SK-N-SH (cell line): ENCODE data around the gene ARHGEF28. TPM values are rescaled to one million over a fixed set of nuclear protein-coding genes. Genes with fewer than 3 reads are reported as not detected.

Experiments used
- CTCF ChIA-PET: fragments of 300-600, 350-600 bp; formaldehyde crosslinking; extraction: SDS; loops from one replicate; lab custom pipeline; 2021; lab: Yijun Ruan, JAX
- POLR2A ChIA-PET: fragments of 350-600 bp; sonication (Branson Sonifier 250); formaldehyde crosslinking; extraction: SDS; loops from one replicate; lab custom pipeline; 2020; ENCODE audit warnings: antibody characterized with exemption, inconsistent platforms; lab: Yijun Ruan, JAX
- DNase-seq: peaks from one replicate; pipeline ENCODE4 v3.0.0; 2012
- H2AFZ ChIP-seq: fragments of 200-600 bp; sonication (generic); 2 replicates; pipeline ENCODE4 v1.8.1; 2016; ENCODE audit warnings: antibody characterized with exemption, mild to moderate bottlenecking, low read depth
- H3F3A ChIP-seq: fragments of 200-600 bp; sonication (generic); replicated peaks from 2 replicates; pipeline ENCODE3; 2016; ENCODE audit warnings: antibody characterized with exemption, mild to moderate bottlenecking; ENCODE audit not compliant: insufficient read depth
- H3K27ac ChIP-seq, 2 experiments: fragments of 200-500 bp in 1 of 2; fragments of 200-600 bp in 1 of 2; sonication (Bioruptor generic) in 1 of 2; sonication (generic), shearing (Covaris generic) in 1 of 2; 2 replicates each; pipeline versions ENCODE4 v1.5.1 to v1.6.1; 2014 to 2016; ENCODE audit warnings: low read depth in 2 of 2, inconsistent platforms in 1 of 2, low read length in 1 of 2, mild to moderate bottlenecking in 1 of 2, mixed read lengths in 1 of 2
- H3K27me3 ChIP-seq: fragments of 200-600 bp; sonication (generic), shearing (Covaris generic); 2 replicates; pipeline ENCODE4 v1.6.1; 2016; ENCODE audit warnings: mixed run types; ENCODE audit not compliant: insufficient read depth
- H3K36me3 ChIP-seq, 2 experiments: fragments of 200-500 bp in 1 of 2; fragments of 200-600 bp in 1 of 2; sonication (Bioruptor generic) in 1 of 2; sonication (generic) in 1 of 2; replicated peaks in 1 of 2; 2 replicates each; pipeline versions ENCODE3 to v1.5.1; 2014 to 2016; ENCODE audit warnings: low read length in 1 of 2, mild to moderate bottlenecking in 1 of 2; ENCODE audit not compliant: insufficient read depth in 2 of 2, control insufficient read depth in 1 of 2
- H3K4me1 ChIP-seq, 2 experiments: fragments of 200-500 bp in 1 of 2; fragments of 200-600 bp in 1 of 2; sonication (Bioruptor generic) in 1 of 2; sonication (generic), shearing (Covaris generic) in 1 of 2; 2 replicates each; pipeline versions ENCODE4 v1.5.1 to v1.6.1; 2014 to 2016; ENCODE audit warnings: low read depth in 1 of 2, low read length in 1 of 2, mixed run types in 1 of 2; ENCODE audit not compliant: insufficient read depth in 2 of 2, control insufficient read depth in 1 of 2
- H3K4me2 ChIP-seq: fragments of 200-600 bp; sonication (generic), shearing (Covaris generic); 2 replicates; pipeline ENCODE4 v1.6.1; 2017; ENCODE audit warnings: mixed run types
- H3K4me3 ChIP-seq, 2 experiments: fragments of 200-500 bp in 1 of 2; fragments of 200-600 bp in 1 of 2; sonication (Bioruptor generic) in 1 of 2; sonication (generic), shearing (Covaris generic) in 1 of 2; 2 replicates each; pipeline versions ENCODE4 v1.5.1 to v1.8.1; 2014 to 2016; ENCODE audit warnings: low read depth in 2 of 2, inconsistent platforms in 1 of 2, low read length in 1 of 2, mild to moderate bottlenecking in 1 of 2, mixed read lengths in 1 of 2, moderate library complexity in 1 of 2
- H3K79me2 ChIP-seq: fragments of 200-600 bp; sonication (generic); 2 replicates; pipeline ENCODE4 v1.8.1; 2017; ENCODE audit warnings: mild to moderate bottlenecking; ENCODE audit not compliant: insufficient read depth
- H3K9ac ChIP-seq: fragments of 200-600 bp; sonication (generic); 2 replicates; pipeline ENCODE4 v1.6.1; 2017; ENCODE audit warnings: mixed run types
- H3K9me2 ChIP-seq: fragments of 200-600 bp; sonication (generic); 2 replicates; pipeline ENCODE4 v1.6.1; 2017; ENCODE audit warnings: mixed run types
- H3K9me3 ChIP-seq: fragments of 200-600 bp; sonication (generic); 2 replicates; pipeline ENCODE4 v1.6.1; 2017; ENCODE audit warnings: mixed run types, mild to moderate bottlenecking, moderate library complexity
- H4K20me1 ChIP-seq: fragments of 200-600 bp; sonication (generic); 2 replicates; pipeline ENCODE4 v1.6.1; 2017; ENCODE audit warnings: mild to moderate bottlenecking, mixed run types; ENCODE audit not compliant: insufficient read depth
- CTCF ChIP-seq: fragments of 200-600 bp; sonication (generic); IDR thresholded peaks from 2 replicates; pipeline ENCODE4 v1.6.1; 2017; ENCODE audit warnings: antibody characterized with exemption, mild to moderate bottlenecking, moderate library complexity
- EZH2phosphoT487 ChIP-seq: fragments of 200-600 bp; sonication (generic); IDR thresholded peaks from 2 replicates; pipeline ENCODE4 v1.6.1; 2017; ENCODE audit warnings: low read depth, mixed run types, mild to moderate bottlenecking, antibody characterized with exemption, moderate library complexity, borderline replicate concordance
- FOXM1 ChIP-seq: IDR thresholded peaks from 2 replicates; pipeline ENCODE4 v1.4.0; 2012; ENCODE audit warnings: low read depth, mild to moderate bottlenecking
- GABPA ChIP-seq: IDR thresholded peaks from 2 replicates; pipeline ENCODE4 v1.4.0; 2012; ENCODE audit warnings: low read depth, mild to moderate bottlenecking
- JUND ChIP-seq: IDR thresholded peaks from 2 replicates; pipeline ENCODE4 v1.4.0; 2012
- PBX3 ChIP-seq: IDR thresholded peaks from 2 replicates; pipeline ENCODE4; 2012
- POLR2AphosphoS5 ChIP-seq: IDR thresholded peaks from 2 replicates; pipeline ENCODE4 v1.6.1; 2012; ENCODE audit warnings: low read depth, low read length
- RAD21 ChIP-seq: IDR thresholded peaks from 2 replicates; pipeline ENCODE4 v1.6.1; 2012; ENCODE audit warnings: mild to moderate bottlenecking, low read length
- SIN3A ChIP-seq: IDR thresholded peaks from 2 replicates; pipeline ENCODE4 v1.6.1; 2012; ENCODE audit warnings: low read depth, mild to moderate bottlenecking, low read length, moderate library complexity, borderline replicate concordance
- SMC3 ChIP-seq: IDR thresholded peaks from 2 replicates; pipeline ENCODE4 v1.6.1; 2012; ENCODE audit warnings: low read depth, low read length, improper control_type of control experiment
- USF2 ChIP-seq: fragments of 150-350 bp; IDR thresholded peaks from 2 replicates; pipeline ENCODE4 v1.6.1; 2017; ENCODE audit warnings: antibody characterized with exemption, low read length, low read depth, borderline replicate concordance
- WGBS: methylation state at CpG from one replicate; pipeline ENCODE4 v1.1.6; 2017; ENCODE audit warnings: low lambda C conversion rate; 5-methylcytosine and 5-hydroxymethylcytosine counted together
- polyA plus RNA-seq, 3 experiments: library from polyadenylated mRNA; depleted of rRNA; stranded (reverse); fragments of >200 nt; gene quantifications; 2 replicates each; pipeline ENCODE4 v1.2.3, GENCODE V29; 2012
- TF ChIP-seq, protein P1 (sequence below): IDR thresholded peaks from 2 replicates; pipeline ENCODE4 v1.4.0; 2012; ENCODE audit warnings: low read depth, borderline replicate concordance
- TF ChIP-seq, protein P2 (sequence below): IDR thresholded peaks from 2 replicates; pipeline ENCODE4 v1.4.0; 2012; ENCODE audit warnings: low read depth, borderline replicate concordance

Gene ARHGEF28
- polyA plus RNA-seq, 1 of the 3 experiments (the other 2 are of a cell fraction) = 4.2 TPM

GRCh38 chr5:73983644-73984043 is 357.6 kb downstream of the ARHGEF28 start:
- Histone ChIP-seq H3K9ac (no peak overlapping the region), H3K9me3 (no peaks in the 10 kb centered on the region), H3K4me2 (no peak overlapping the region), H3K79me2 (no peaks in the 10 kb centered on the region), H3K9me2 (no peaks in the 10 kb centered on the region), H4K20me1 (no peaks in the 10 kb centered on the region), H2AFZ (no peak overlapping the region), H3K36me3 (no peaks in the 10 kb centered on the region), H3F3A (no peaks in the 10 kb centered on the region), H3K4me1 (no peaks in the 10 kb centered on the region), H3K4me3 (no peak overlapping the region)
- WGBS = 50% methylated on average over 1 of the region's 1 CpG
- ChIA-PET CTCF (no interaction called here), POLR2A (interaction anchor here (1.2 kb wide), 1 partner anchor 8 kb away, joined by 3 read pairs; no protein-coding TSS in a partner anchor)
- no peak for DNase-seq
- TF ChIP-seq, protein P1, sequence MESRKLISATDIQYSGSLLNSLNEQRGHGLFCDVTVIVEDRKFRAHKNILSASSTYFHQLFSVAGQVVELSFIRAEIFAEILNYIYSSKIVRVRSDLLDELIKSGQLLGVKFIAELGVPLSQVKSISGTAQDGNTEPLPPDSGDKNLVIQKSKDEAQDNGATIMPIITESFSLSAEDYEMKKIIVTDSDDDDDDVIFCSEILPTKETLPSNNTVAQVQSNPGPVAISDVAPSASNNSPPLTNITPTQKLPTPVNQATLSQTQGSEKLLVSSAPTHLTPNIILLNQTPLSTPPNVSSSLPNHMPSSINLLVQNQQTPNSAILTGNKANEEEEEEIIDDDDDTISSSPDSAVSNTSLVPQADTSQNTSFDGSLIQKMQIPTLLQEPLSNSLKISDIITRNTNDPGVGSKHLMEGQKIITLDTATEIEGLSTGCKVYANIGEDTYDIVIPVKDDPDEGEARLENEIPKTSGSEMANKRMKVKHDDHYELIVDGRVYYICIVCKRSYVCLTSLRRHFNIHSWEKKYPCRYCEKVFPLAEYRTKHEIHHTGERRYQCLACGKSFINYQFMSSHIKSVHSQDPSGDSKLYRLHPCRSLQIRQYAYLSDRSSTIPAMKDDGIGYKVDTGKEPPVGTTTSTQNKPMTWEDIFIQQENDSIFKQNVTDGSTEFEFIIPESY = no peak
- TF ChIP-seq PBX3 = no peak
- TF ChIP-seq, all 33 proteins: peak for 0
- no peaks in the 10 kb centered on the region for H3K27me3 ChIP-seq
- no peak overlapping the region for H3K27ac ChIP-seq

DNA sequence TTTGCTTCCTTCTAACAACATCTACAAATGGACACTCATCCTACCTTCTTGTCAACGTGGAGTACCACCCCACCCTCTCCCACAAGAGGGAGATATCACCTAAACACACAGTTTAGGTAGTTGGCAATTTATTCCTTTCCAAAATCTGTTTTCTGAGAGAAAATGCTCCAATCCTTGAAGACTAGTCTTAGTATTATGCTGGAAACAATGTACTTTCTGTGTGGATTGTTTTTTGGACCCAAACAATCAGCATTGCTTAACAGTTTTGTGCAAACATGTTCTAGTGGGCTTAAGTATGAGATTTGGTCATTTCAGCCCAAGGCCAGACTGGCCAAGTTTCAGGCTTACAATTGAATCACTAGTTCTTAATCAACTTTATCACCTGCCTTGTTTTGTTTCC is 359.1 kb downstream of the ARHGEF28 start:
- no peak for TF ChIP-seq EZH2phosphoT487
- TF ChIP-seq CTCF = peak; percentile 55
- no peak for TF ChIP-seq FOXM1
- TF ChIP-seq, protein P2, sequence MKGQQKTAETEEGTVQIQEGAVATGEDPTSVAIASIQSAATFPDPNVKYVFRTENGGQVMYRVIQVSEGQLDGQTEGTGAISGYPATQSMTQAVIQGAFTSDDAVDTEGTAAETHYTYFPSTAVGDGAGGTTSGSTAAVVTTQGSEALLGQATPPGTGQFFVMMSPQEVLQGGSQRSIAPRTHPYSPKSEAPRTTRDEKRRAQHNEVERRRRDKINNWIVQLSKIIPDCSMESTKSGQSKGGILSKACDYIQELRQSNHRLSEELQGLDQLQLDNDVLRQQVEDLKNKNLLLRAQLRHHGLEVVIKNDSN = no peak
- peak; percentile 51 for TF ChIP-seq SMC3
- no peak for TF ChIP-seq USF2
- no peak for TF ChIP-seq GABPA
- no peak for TF ChIP-seq JUND
- TF ChIP-seq RAD21 = peak; percentile 66
- no peak for TF ChIP-seq SIN3A
- no peak for TF ChIP-seq POLR2AphosphoS5
- H3K27me3 ChIP-seq = no peaks in the 10 kb centered on the region
- peak; percentile 22 for DNase-seq
- no peak overlapping the region for H3K27ac ChIP-seq
- POLR2A ChIA-PET = no interaction called here
- H3F3A ChIP-seq = no peaks in the 10 kb centered on the region
- H3K9me2 ChIP-seq = no peaks in the 10 kb centered on the region
- H3K4me2 ChIP-seq = no peak overlapping the region
- H3K9me3 ChIP-seq = no peaks in the 10 kb centered on the region
- H3K9ac ChIP-seq = no peak overlapping the region
- no peaks in the 10 kb centered on the region for H3K79me2 ChIP-seq
- no peak overlapping the region for H2AFZ ChIP-seq
- CTCF ChIA-PET = interaction anchor here (1.0 to 2.3 kb wide), 6 partner anchors 9 to 664 kb away, joined by 3 to 11 read pairs (median 4); no protein-coding TSS in a partner anchor
- no peaks in the 10 kb centered on the region for H3K36me3 ChIP-seq
- H4K20me1 ChIP-seq = no peaks in the 10 kb centered on the region
- no peak overlapping the region for H3K4me3 ChIP-seq
- H3K4me1 ChIP-seq = no peaks in the 10 kb centered on the region
- WGBS = 10% methylated on average over 1 of the region's 1 CpG
